Tongue (tissue), 2 donors: ENCODE data around the gene LPIN1. TPM values are rescaled to one million over a fixed set of nuclear protein-coding genes. Genes with fewer than 3 reads are reported as not detected.
"Not testable (repeated sequence)": the region's sequence is repeated elsewhere in the genome, so short reads cannot be mapped to it uniquely, and the experiment has no call there.

Experiments used
- DNase-seq: peaks from one replicate; pipeline ENCODE4 v3.0.0-alpha.2; 2015
- total RNA-seq: library from RNA; depleted of rRNA; stranded (reverse); fragments of >200 nt; gene quantifications from one replicate; pipeline ENCODE4 v1.2.3, GENCODE V29; 2014

LPIN1 gene
- total RNA-seq, 1 donor from 2014 or later = 37.4 TPM

DNA sequence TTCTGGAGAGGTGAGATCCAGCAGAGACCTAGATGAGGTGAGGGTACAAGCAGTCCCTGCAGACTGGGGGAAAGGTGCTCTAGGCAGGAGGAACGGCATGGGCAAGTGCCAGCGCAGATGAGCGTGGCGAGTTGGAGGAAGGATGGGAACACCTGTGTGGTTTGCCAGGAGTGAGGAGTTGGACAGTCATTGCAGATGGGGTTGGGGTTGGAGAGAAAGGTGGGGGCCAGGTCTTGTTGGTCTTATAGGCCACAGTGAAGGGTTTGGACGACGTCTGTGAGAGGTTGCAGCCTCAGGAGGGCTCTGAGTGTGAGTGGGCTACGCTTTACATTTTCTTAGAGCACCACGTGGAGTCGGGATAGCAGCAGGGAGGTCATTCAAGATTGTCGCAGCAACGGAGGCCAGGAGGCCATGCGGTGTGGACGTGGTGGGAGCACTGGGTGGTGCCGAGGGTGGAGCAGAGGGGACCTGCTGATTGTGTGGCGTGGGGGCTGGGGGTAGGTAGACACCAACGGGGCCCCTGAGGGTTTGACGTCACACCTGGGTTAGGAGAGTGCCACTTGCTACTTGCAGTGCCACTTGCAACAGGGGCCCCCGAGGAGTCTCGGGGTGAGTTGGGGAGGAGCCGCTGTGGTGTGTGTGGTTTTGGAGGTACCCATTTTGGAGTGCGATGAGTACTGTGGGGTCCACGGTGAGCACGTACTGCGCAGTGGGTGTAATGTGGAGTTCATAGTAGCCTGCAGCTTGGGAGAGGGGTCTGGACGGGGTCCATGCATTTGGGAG lies 66.2 kb downstream of the LPIN1 start:
- no peak for DNase-seq

DNA sequence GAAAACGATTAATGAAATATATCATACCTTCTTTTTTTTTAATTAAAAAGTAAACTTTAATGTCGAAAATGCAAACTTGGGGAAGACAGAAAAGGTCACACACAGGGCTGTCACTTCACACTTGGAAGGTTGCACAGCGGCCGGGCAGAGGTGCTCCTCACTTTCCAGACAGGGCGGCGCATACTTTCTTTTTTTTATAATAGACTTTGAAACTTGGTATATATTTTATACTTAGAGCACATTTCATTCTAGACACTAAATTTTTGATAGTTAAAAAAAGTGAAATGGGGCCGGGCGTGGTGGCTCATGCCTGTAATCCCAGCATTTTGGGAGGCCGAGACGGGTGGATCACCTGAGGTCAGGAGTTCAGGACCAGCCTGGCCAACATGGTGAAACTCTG lies 66.9 kb downstream of the LPIN1 start:
- DNase-seq = not testable (repeated sequence)

DNA sequence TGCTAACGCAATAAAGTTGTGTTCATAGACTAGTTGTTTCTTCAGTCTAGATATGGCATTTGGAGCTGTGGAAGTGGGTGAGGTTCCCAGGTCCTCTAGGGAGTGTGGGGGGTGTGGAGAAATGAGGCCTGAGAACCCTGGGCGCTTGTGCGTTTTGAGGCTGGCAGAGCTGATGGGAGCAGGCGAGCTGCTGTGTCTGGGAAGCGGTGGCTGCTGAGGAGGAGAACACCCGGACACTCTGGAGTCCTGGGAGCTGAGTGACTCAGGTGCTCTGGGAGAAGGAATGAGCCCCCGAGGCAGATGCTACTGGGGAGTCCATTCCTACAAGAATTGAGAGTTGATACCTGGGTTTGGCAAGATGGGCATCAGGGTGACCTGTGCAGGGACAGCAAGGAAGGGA lies 67.5 kb downstream of the LPIN1 start:
- no peak for DNase-seq

GRCh38 chr2:11814979-11815510 lies 68.6 kb downstream of the LPIN1 start:
- DNase-seq = no peak

DNA sequence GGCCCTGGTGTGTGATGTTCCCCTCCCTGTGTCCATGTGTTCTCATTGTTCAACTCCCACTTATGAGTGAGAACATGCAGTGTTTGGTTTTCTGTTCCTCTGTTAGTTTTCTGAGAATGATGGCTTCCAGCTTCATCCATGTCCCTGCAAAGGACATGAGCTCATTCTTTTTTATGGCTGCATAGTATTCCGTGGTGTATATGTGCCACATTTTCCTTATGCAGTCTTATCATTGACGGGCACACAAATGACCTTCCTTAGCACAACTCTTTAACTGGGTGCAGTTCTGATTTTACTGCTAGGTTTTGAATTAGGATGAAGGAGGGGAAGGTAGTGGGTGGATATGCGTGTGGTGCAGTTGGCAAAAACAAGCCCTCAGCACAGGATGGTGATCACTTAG lies 70.5 kb downstream of the LPIN1 start:
- DNase-seq = not testable (repeated sequence)

DNA sequence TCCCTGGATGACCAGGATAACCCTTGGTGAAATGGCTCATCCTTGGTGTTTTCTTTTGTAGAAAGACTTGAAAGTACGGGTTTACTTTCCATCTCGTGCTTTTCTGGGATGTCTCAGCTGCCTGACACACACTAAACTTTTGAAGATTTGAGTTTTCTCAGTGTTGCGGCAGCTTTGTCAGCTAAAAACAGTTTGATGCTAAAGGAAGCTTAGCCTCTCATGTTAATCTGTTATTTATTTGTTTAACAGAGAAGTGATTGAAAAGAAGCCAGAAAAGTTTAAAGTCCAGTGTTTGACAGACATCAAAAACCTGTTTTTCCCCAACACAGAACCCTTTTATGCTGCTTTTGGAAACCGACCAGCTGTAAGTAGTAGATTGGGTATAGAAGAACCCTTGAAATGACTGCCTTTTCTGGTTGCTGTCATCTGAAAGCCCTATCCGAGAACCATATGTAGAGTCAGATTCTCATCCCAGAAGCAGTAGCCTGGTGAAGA lies 72.8 kb downstream of the LPIN1 start:
- no peak for DNase-seq

DNA sequence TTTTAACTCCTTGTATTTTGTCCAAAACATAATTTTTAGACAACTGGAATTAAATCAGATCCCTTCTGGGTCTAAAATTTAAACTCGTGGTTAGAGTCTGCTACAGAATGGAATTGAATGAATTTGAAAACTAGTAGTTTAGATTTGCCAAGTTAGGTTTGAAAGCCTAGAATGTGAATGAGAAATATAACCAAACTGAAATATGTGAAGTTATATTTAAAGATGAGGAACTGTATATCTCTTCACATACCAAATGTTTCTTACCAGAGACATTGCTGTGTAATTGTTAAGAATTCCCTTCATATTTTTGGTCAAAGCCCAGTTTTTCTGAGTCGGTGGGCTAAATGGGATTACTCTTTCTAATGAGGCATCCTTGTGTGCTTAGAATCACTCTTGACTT lies 74.2 kb downstream of the LPIN1 start:
- no peak for DNase-seq

- DNase-seq = no peak
Measured at GRCh38 chr2:11821705-11822104, 75.3 kb downstream of the LPIN1 start.

DNA sequence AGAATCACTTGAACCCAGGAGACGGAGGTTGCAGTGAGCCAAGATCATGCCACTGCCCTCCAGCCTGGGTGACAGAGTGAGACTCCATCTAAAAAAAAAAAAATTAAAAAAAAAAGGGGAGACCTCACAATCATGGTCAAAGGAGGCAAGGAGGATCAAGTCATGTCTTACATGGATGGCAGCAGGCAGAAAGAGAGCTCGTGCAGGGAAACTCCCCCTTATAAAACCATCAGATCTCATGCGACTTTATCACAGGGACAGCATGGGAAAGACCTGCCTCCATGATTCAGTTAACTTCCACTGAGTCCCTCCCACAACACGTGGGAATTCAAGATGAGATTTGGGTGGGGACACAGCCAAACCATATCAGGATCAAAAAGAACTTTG lies 75.9 kb downstream of the LPIN1 start:
- DNase-seq = not testable (repeated sequence)

DNA sequence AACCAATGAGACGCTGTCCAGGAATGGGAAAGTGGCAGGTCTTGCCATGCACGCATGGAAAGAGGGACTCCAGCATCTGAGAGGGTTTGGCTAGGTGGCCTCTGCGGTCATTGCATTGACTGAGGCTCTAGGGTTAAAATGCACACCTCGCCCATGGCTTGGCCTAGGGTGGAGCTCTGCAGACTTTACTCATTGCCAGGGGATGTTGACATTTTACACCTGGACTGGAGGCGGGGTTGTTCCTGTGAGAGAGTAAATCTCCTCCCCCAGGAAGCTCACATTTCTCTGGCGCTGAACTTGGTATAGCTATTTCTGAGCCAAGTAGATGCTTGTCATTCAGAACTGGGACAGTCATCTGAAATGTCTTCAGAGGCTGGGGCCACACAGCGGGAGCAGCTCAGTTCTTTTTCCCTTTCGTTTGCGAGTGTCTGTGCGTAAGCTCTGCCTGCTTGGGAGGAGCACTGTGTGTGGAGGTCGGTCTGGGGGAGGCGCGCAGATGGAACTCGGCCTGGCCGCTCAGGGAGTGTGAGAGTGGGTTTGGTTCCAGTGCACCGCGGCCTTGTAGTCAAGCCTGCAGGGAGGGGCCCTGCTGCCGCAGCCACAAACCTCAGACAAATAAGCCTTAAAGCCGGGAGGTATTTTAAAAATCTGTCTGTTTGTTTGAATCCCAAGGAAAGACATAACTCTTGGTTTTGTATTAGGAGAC lies 76.5 kb downstream of the LPIN1 start:
- peak; percentile 20 for DNase-seq

DNA sequence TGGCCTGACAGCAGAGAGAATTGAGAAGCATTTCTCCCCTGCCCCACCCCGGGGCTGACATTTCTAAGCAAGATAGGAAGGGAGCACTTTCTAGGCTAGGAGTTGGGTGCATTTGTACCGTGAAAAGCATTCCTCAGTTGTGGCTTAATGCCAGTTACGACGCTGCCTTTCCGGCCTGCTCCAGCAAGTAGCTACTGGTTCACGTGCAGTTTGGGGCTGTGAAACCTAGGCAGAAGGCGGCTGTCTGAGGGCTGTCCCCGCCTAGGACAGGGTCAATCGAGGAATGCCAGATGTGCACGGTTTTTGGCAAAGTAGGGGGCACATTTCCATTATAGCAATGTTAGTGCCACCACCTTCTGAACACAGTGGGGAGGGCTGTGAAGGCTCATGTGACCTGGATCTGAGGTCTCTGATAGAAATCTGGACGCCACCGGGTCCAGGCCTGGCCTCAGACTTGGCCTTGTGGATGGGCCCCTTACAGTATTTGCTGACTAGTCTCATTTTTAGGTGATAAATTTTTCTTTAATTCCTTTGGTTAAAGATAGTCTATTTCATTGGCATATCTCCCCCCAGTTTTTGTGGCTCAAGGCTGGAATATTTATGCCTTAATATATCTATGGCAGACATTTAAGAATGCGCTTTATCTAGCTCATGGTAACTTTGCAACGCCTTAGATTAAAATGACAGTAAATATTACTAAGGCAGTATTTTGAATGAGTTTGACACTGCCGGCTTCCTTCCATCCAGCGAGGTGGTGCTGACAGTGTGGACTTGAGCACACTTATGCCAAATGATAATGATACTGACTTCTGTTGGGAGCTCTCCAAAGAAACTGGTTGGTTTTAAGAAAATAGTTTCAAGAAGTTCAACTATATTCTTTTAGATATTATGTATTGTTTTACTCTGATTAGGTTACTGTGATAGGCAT lies 78.7 kb downstream of the LPIN1 start:
- DNase-seq = peak; percentile 46

GRCh38 chr2:11827547-11827946 lies 81.1 kb downstream of the LPIN1 start:
- no peak for DNase-seq

DNA sequence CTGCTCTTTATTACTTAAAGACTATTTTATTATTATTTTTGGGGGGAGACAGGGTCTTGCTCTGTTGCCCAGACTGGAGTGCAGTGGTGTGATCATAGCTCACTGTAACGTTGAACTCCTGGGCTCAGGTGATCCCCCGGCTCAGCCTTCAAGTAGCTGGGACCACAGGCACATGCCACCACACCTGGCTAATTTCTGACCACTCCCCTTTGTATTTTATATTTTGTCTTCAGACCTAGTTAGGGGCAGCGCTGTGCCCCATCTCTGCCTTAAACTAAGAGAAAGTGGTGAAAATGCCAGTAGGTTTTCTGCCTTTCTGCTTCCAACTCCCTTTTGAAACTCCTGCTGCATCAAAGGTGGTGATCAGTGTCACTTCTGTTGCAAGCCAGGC lies 82.5 kb downstream of the LPIN1 start:
- DNase-seq = no peak

GRCh38 chr2:11829324-11829946 lies 83.0 kb downstream of the LPIN1 start:
- peak; percentile 84 for DNase-seq

GRCh38 chr2:11829947-11830707 lies 83.7 kb downstream of the LPIN1 start:
- DNase-seq = peak; percentile 92

GRCh38 chr2:11830708-11831301 lies 84.4 kb downstream of the LPIN1 start:
- no peak for DNase-seq

GRCh38 chr2:11831415-11831814 lies 85.0 kb downstream of the LPIN1 start:
- DNase-seq = no peak

DNA sequence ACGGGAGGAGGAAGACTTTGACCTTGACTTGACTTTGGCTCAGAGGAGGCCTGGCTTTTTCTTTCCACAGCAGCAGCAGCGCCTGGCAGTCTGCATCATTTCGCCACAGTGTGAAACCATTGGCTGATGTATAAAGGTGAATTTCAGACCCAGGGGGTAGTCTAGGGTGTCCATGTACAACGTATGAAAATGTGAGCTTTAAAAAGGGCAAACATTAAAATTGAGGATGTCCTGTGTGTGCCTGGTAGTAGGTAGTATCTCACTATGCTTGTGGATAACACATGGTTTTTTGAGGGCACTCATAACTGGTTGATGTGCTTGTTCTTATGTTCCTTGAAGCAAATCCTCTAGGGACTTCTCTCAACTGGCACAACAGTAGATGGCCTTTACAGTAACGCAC lies 86.1 kb downstream of the LPIN1 start:
- DNase-seq = no peak

DNA sequence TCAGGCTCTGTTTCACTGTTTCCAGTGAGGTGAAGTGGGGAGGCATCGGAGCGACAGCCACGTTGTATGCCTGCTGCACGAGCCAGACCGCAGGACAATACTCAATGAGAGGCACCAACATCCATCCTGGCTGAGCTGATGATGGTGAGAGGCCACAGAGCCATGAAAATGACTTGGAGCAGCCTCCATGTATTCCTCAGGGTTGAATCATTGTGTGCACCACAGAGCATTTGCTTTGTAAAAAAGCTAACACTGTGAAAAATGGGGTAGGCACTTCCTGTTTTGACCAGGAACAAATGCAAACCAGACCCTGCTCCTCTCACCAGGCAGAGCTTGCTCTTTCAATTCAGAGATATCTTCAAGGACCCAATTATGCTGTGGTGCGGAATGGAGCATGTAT lies 87.2 kb downstream of the LPIN1 start:
- DNase-seq = no peak

DNA sequence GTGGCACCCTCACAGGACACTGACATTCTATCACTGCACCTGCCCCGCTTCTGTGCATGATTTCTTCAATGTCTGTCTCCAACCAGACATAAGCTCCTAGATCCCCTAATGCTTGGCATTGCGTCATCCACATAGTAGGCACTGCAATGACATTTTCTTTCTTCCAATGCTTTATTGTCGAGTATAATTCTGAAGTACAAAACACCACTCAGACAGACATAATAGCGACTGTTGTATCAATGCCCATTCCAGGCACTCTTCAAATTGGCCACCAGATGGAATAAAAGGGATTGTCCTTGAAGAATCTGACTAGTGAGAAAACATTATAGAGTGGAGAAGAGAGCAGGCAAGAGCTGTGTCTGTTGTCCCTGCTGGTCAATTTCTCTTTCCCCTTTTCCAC lies 89.0 kb downstream of the LPIN1 start:
- no peak for DNase-seq
